ES-I3 (cell line): Measurements from ENCODE around the gene PTPN21.

Source experiments
- H3K36me3 ChIP-seq: 2 replicates; pipeline ENCODE4 v1.6.1; 2013; ENCODE audit warnings: mild to moderate bottlenecking, low read length, control low read depth, moderate library complexity; ENCODE audit not compliant: insufficient read depth
- H3K4me1 ChIP-seq: 2 replicates; pipeline ENCODE4 v1.6.1; 2013; ENCODE audit warnings: mild to moderate bottlenecking, control low read depth, low read length; ENCODE audit not compliant: insufficient read depth
- H3K9ac ChIP-seq: 2 replicates; pipeline ENCODE4 v1.6.1; 2013; ENCODE audit warnings: low read depth, mild to moderate bottlenecking, low read length, moderate library complexity
- H3K9me3 ChIP-seq: 2 replicates; pipeline ENCODE4 v1.6.1; 2013; ENCODE audit warnings: mild to moderate bottlenecking, low read length, moderate library complexity; ENCODE audit not compliant: control insufficient read depth, insufficient read depth

The PTPN21 gene

DNA sequence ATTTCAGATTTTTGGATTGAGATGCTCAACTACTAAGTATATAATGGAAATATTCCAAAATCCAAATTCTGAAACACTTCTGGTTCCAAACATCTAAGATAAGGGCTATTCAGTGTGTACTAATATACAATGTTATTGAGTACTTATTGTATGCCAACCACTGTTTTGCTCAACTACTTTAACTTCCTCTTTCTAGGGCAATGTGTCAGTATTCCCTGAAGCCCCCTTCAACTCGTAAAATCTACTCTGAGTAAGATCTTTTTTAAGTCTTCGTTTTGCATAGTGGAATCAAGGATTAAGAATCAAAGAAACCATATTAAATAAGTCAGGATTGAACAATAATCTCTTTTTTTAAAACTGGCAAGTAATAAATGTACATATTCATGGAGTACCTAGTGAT lies 123.8 kb downstream of the PTPN21 start:
- Histone ChIP-seq H3K4me1 (peaks cover 3% of the 10 kb centered on the region; the same call in 1 of the 2 replicates), H3K9ac (no peak overlapping the region), H3K36me3 (no peaks in the 10 kb centered on the region; the same call in 1 of the 2 replicates), H3K9me3 (no peaks in the 10 kb centered on the region)

GRCh38 chr14:88426271-88426670 lies 128.5 kb downstream of the PTPN21 start:
- Histone ChIP-seq H3K9me3 (no peaks in the 10 kb centered on the region), H3K4me1 (peaks cover 3% of the 10 kb centered on the region; the same call in 1 of the 2 replicates), H3K36me3 (no peaks in the 10 kb centered on the region; the same call in 1 of the 2 replicates), H3K9ac (no peak overlapping the region)

- peaks cover 3% of the 10 kb centered on the region; the same call in 1 of the 2 replicates for H3K4me1 ChIP-seq
- no peak overlapping the region for H3K9ac ChIP-seq
- H3K9me3 ChIP-seq: no peaks in the 10 kb centered on the region
- H3K36me3 ChIP-seq: no peaks in the 10 kb centered on the region; the same call in 1 of the 2 replicates
Measured at GRCh38 chr14:88424573-88424972, 130.2 kb downstream of the PTPN21 start.

DNA sequence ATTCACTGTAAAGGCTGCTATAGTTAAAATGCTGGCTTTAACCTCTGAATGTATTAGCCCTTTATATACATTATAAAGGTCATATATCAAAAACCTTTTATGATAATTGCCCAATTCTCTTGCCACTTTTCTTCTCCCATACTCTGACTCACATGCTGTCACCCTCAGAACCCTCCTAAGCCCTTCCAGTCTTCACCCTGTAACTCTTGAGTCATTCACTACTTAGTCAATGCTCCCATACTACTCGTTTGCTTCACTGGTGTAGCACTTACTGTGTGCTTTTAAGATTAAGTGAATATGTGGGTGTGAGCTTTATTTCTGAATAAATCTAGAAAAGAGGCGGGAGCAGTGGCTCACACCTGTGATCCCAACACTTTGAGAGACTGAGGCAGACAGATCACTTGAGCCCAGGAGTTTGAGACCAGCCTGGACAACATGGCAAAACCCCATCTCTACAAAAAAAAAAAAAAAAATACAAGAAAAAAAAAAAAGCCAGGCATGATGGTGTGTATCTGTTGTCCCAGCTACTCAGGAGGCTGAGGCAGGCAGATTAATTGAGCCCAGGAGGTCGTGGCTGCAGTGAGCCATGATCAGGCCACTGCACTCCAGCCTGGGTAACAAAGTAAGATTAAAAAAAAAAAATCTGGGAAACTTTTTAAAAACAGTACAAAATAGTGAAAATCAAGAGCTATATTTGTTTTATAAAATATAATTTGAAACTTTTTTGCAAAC lies 131.7 kb downstream of the PTPN21 start:
- Histone ChIP-seq H3K9me3 (no peaks in the 10 kb centered on the region), H3K9ac (no peak overlapping the region), H3K4me1 (peaks cover 3% of the 10 kb centered on the region; the same call in 1 of the 2 replicates), H3K36me3 (no peaks in the 10 kb centered on the region; the same call in 1 of the 2 replicates)

DNA sequence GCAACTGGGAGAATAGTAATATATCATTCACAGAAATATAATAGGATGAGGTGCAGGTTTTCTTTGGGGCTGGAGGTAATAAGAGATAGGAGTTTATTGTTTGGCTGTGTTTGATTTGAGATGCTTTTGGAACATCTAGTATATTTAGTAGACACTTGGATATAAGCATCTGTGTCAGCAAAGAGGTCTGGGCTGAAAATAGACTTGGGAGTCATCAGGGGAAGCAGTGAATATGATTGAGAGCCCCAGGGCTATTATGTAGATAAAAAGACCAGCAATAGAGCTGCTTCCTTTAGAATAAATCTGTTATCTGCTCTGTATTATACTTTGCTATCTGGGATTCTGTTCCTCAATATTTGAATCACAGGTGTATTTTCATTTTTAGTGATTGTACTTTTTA lies 132.8 kb downstream of the PTPN21 start:
- H3K4me1 ChIP-seq: peaks cover 3% of the 10 kb centered on the region; the same call in 1 of the 2 replicates
- H3K36me3 ChIP-seq: no peaks in the 10 kb centered on the region; the same call in 1 of the 2 replicates

GRCh38 chr14:88421286-88421685 lies 133.5 kb downstream of the PTPN21 start:
- Histone ChIP-seq H3K9ac (no peak overlapping the region), H3K4me1 (peaks cover 2% of the 10 kb centered on the region; the same call in 1 of the 2 replicates), H3K9me3 (no peaks in the 10 kb centered on the region), H3K36me3 (no peaks in the 10 kb centered on the region; the same call in 1 of the 2 replicates)

More for the DNA sequence above, 132.8 kb downstream of the PTPN21 start:
- Histone ChIP-seq H3K9me3 (no peaks in the 10 kb centered on the region), H3K9ac (no peak overlapping the region)

DNA sequence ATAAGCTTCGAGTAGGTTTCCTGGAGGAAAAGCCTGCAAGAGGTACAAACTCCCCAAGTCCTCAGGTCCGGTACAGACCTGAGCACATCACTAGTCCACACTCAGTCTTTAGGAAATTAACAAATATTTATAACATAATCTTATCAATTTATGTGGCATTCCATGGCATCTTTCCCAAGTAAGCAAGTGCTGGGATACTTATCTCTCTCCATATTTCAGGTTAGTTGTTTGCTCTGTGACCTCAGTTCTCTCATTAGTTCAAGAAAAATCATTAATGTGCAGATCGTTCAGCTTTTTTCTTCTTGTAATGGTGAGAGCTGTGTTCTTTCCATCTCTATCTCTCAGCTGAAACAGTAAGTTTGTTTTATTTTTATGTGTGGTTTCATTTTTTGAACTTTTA lies 134.6 kb downstream of the PTPN21 start:
- no peaks in the 10 kb centered on the region for H3K9me3 ChIP-seq

DNA sequence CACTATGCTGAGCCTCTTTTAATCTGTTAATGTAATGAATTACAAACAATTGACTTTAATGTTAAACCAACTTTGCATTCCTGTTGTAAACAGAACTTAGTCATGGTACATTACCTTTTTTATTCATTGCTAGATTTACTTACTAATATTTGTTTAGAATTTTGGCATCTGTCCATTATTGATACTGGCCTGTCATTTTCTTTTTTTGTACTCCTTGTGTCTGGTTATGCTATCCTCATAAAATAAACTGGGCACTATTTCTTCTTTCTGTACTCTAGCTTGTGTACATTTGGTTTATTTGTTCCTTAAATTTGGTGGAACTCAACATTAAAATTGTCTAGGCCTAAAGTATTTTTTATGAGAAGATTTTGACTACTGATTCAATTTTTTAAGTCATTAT lies 137.2 kb downstream of the PTPN21 start:
- H3K9me3 ChIP-seq: no peaks in the 10 kb centered on the region

More for the DNA sequence above, 134.6 kb downstream of the PTPN21 start:
- H3K4me1 ChIP-seq: no peaks in the 10 kb centered on the region
- H3K9ac ChIP-seq: no peak overlapping the region
- no peaks in the 10 kb centered on the region for H3K36me3 ChIP-seq

More for the DNA sequence above, 137.2 kb downstream of the PTPN21 start:
- Histone ChIP-seq H3K9ac (no peak overlapping the region), H3K4me1 (no peaks in the 10 kb centered on the region), H3K36me3 (no peaks in the 10 kb centered on the region)
